Esophagus muscularis mucosa (tissue), 3 donors: ENCODE measurements around the gene MAP2K2.

ENCODE experiments used
- CTCF ChIP-seq, 3 experiments: fragments of 200-600 bp in 2 of 3; fragments of 450-650 bp in 1 of 3; sonication (generic) in 2 of 3; IDR thresholded peaks; one replicate each; pipeline ENCODE4 v1.5.1; 2017 to 2019; ENCODE audit warnings: antibody characterized with exemption in 3 of 3, mild to moderate bottlenecking in 2 of 3, moderate library complexity in 1 of 3
- POLR2A ChIP-seq: fragments of 450-650 bp; IDR thresholded peaks from one replicate; pipeline ENCODE4 v1.6.1; 2017; ENCODE audit warnings: antibody characterized with exemption, moderate library complexity, mild to moderate bottlenecking, low read depth

GRCh38 chr19:4045597-4046361 lies 78.1 kb downstream of the MAP2K2 start:
- no peak for TF ChIP-seq CTCF (IDR thresholded peaks at IDR 0.05)
- no peak for TF ChIP-seq POLR2A
